H1 (cell line): ENCODE results near the gene HES2. TPM values are rescaled to one million over a fixed set of nuclear protein-coding genes. Genes with fewer than 3 reads are reported as not detected.

Source experiments
- CTCF ChIA-PET: fragments of 300-600 bp; sonication (Branson Sonifier 250); formaldehyde crosslinking; loops from one replicate; lab custom pipeline; 2021; ENCODE audit not compliant: partially characterized antibody; lab: Charles Lee
- POLR2A ChIA-PET: fragments of 300-600 bp; sonication (Branson Sonifier 250); formaldehyde crosslinking; loops from one replicate; lab custom pipeline; 2021; ENCODE audit warnings: inconsistent platforms; ENCODE audit not compliant: partially characterized antibody; lab: Charles Lee
- DNase-seq, 2 experiments: peaks; one replicate each; pipeline versions ENCODE4 v3.0.0 to v3.0.0-alpha.2; 2010 to 2022; ENCODE audit warnings: low spot score in 2 of 2, low read depth in 1 of 2, mixed read lengths in 1 of 2
- FAIRE-seq: peaks from 2 replicates; lab custom pipeline; 2011; peaks lifted over from hg19 to GRCh38; lab: Jason Lieb, UNC
- H2AFZ ChIP-seq: 2 replicates; pipeline ENCODE4 v1.8.1; 2012; ENCODE audit warnings: low read length, inconsistent platforms
- H2AK5ac ChIP-seq: 2 replicates; pipeline ENCODE4 v1.6.1; 2013; ENCODE audit warnings: low read depth, low read length
- H2BK120ac ChIP-seq: replicated peaks from 2 replicates; pipeline ENCODE3; 2013; ENCODE audit warnings: low read depth, low read length, inconsistent platforms
- H2BK12ac ChIP-seq: 2 replicates; pipeline ENCODE4 v1.6.1; 2013; ENCODE audit warnings: low read depth, low read length
- H2BK15ac ChIP-seq: 2 replicates; pipeline ENCODE4 v1.6.1; 2013; ENCODE audit warnings: low read length
- H2BK20ac ChIP-seq: 2 replicates; pipeline ENCODE4 v1.6.1; 2013; ENCODE audit warnings: low read length
- H2BK5ac ChIP-seq: 2 replicates; pipeline ENCODE4 v1.6.1; 2013; ENCODE audit warnings: low read depth, low read length
- H3K14ac ChIP-seq: 2 replicates; pipeline ENCODE4 v1.6.1; 2013; ENCODE audit warnings: inconsistent platforms; ENCODE audit not compliant: insufficient read length
- H3K18ac ChIP-seq: 2 replicates; pipeline ENCODE4 v1.6.1; 2013; ENCODE audit warnings: low read length; ENCODE audit errors: extremely low read depth
- H3K23ac ChIP-seq: 2 replicates; pipeline ENCODE4 v1.6.1; 2013; ENCODE audit warnings: inconsistent platforms; ENCODE audit not compliant: insufficient read length
- H3K23me2 ChIP-seq: 2 replicates; pipeline ENCODE4 v1.6.1; 2013; ENCODE audit warnings: low read depth, low read length
- H3K27ac ChIP-seq: 2 replicates; pipeline ENCODE4 v1.6.1; 2011; ENCODE audit warnings: low read depth, low read length, inconsistent platforms
- H3K27me3 ChIP-seq, 4 experiments: replicated peaks in 1 of 4; 1 replicate in 1 of 4; 2 replicates in 3 of 4; pipeline versions ENCODE4 v1.6.1 to v1.8.1; 2011 to 2013; ENCODE audit warnings: low read length in 3 of 4, mild to moderate bottlenecking in 3 of 4, inconsistent platforms in 2 of 4, mixed read lengths in 2 of 4, moderate library complexity in 1 of 4; ENCODE audit not compliant: control insufficient read depth in 3 of 4, insufficient read depth in 3 of 4; ENCODE audit errors: extremely low read depth in 1 of 4
- H3K36me3 ChIP-seq, 4 experiments: 2 replicates each; pipeline versions ENCODE4 v1.6.1 to v1.8.1; 2011 to 2013; ENCODE audit warnings: mild to moderate bottlenecking in 4 of 4, low read length in 3 of 4, moderate library complexity in 2 of 4, control low read depth in 1 of 4, inconsistent platforms in 1 of 4; ENCODE audit not compliant: insufficient read depth in 4 of 4, control insufficient read depth in 2 of 4
- H3K4ac ChIP-seq: replicated peaks from 2 replicates; pipeline ENCODE3; 2013; ENCODE audit warnings: low read length, low read depth, mixed read lengths, inconsistent platforms; ENCODE audit not compliant: insufficient read length
- H3K4me1 ChIP-seq, 4 experiments: replicated peaks in 1 of 4; 1 replicate in 1 of 4; 2 replicates in 3 of 4; pipeline versions ENCODE4 v1.6.1 to v1.8.1; 2011 to 2013; ENCODE audit warnings: low read length in 3 of 4, inconsistent platforms in 2 of 4, mixed read lengths in 1 of 4; ENCODE audit not compliant: insufficient read depth in 4 of 4, control insufficient read depth in 3 of 4
- H3K4me2 ChIP-seq, 2 experiments: 2 replicates each; pipeline versions ENCODE4 v1.6.1 to v1.8.1; 2011 to 2013; ENCODE audit warnings: low read depth in 2 of 2, low read length in 2 of 2, control low read depth in 1 of 2, inconsistent platforms in 1 of 2, mild to moderate bottlenecking in 1 of 2; ENCODE audit not compliant: insufficient read depth in 1 of 2
- H3K4me3 ChIP-seq, 4 experiments: fragments of 200-600, 300-600 bp in 1 of 4; sonication (generic), shearing (Covaris generic), sonication (Bioruptor Twin) in 1 of 4; 2 replicates each; pipeline versions ENCODE4 v1.5.1 to v1.8.1; 2011 to 2016; ENCODE audit warnings: low read length in 4 of 4, low read depth in 3 of 4, control low read depth in 2 of 4, inconsistent platforms in 2 of 4, mild to moderate bottlenecking in 2 of 4, mixed read lengths in 1 of 4, moderate library complexity in 1 of 4; ENCODE audit not compliant: insufficient read depth in 2 of 4; ENCODE audit errors: extremely low read depth in 1 of 4
- H3K56ac ChIP-seq: replicated peaks from 2 replicates; pipeline ENCODE3; 2013; ENCODE audit warnings: low read depth, mild to moderate bottlenecking, mixed read lengths, low read length, inconsistent platforms; ENCODE audit not compliant: insufficient read length
- H3K79me1 ChIP-seq: 2 replicates; pipeline ENCODE4 v1.6.1; 2013; ENCODE audit warnings: low read depth, low read length, control low read depth
- H3K79me2 ChIP-seq, 2 experiments: 2 replicates each; pipeline versions ENCODE4 v1.6.1 to v1.8.1; 2012 to 2013; ENCODE audit warnings: low read length in 2 of 2, mild to moderate bottlenecking in 2 of 2, inconsistent platforms in 1 of 2; ENCODE audit not compliant: insufficient read depth in 2 of 2, control insufficient read depth in 1 of 2
- H3K9ac ChIP-seq, 4 experiments: replicated peaks in 1 of 4; 1 replicate in 1 of 4; 2 replicates in 3 of 4; pipeline versions ENCODE4 v1.6.1 to v1.8.1; 2011 to 2013; ENCODE audit warnings: low read depth in 3 of 4, low read length in 3 of 4, control low read depth in 2 of 4, mild to moderate bottlenecking in 2 of 4, moderate library complexity in 2 of 4, inconsistent platforms in 1 of 4; ENCODE audit errors: extremely low read depth in 1 of 4
- H3K9me3 ChIP-seq, 2 experiments: 2 replicates each; pipeline versions ENCODE4 v1.6.1 to v1.8.1; 2012 to 2013; ENCODE audit warnings: mild to moderate bottlenecking in 2 of 2, moderate library complexity in 2 of 2, control low read depth in 1 of 2, inconsistent platforms in 1 of 2, low read depth in 1 of 2, low read length in 1 of 2, mixed read lengths in 1 of 2; ENCODE audit not compliant: insufficient read depth in 2 of 2
- H4K20me1 ChIP-seq, 2 experiments: replicated peaks in 1 of 2; 2 replicates each; pipeline versions ENCODE3 to v1.8.1; 2011 to 2013; ENCODE audit warnings: inconsistent platforms in 2 of 2, low read length in 2 of 2, mild to moderate bottlenecking in 1 of 2; ENCODE audit not compliant: insufficient read depth in 2 of 2, control insufficient read depth in 1 of 2
- H4K5ac ChIP-seq: 2 replicates; pipeline ENCODE4 v1.6.1; 2013; ENCODE audit warnings: low read length, low read depth, mixed read lengths, inconsistent platforms; ENCODE audit not compliant: insufficient read length
- H4K8ac ChIP-seq: 2 replicates; pipeline ENCODE4 v1.8.0; 2013; ENCODE audit warnings: mild to moderate bottlenecking, moderate library complexity, low read length, inconsistent platforms; ENCODE audit not compliant: insufficient read depth; ENCODE audit errors: extremely low read depth
- H4K91ac ChIP-seq: replicated peaks from 2 replicates; pipeline ENCODE3; 2013; ENCODE audit warnings: low read length, mixed read lengths, inconsistent platforms; ENCODE audit not compliant: insufficient read length
- CHD1 ChIP-seq: IDR thresholded peaks from 2 replicates; pipeline ENCODE4 v1.6.1; 2012; ENCODE audit warnings: low read depth, low read length, improper control_type of control experiment
- E2F6 ChIP-seq: IDR thresholded peaks from 2 replicates; pipeline ENCODE4 v1.6.1; 2012; ENCODE audit warnings: inconsistent platforms
- JUN ChIP-seq: IDR thresholded peaks from 2 replicates; pipeline ENCODE4 v1.6.1; 2011; ENCODE audit warnings: low read depth, mild to moderate bottlenecking, improper control_type of control experiment, low read length
- JUND ChIP-seq: IDR thresholded peaks from 2 replicates; pipeline ENCODE4 v1.6.1; 2011; ENCODE audit warnings: mild to moderate bottlenecking, improper control_type of control experiment, low read length
- KDM5A ChIP-seq: fragments of 200-600 bp; IDR thresholded peaks from 2 replicates; pipeline ENCODE4 v1.7.1; 2012; ENCODE audit warnings: mild to moderate bottlenecking, low read length, inconsistent platforms, mixed read lengths
- SIN3A ChIP-seq, 2 experiments: IDR thresholded peaks in 1 of 2; conservative IDR thresholded peaks in 1 of 2; 2 replicates each; pipeline ENCODE4 v1.6.1; 2011 to 2012; ENCODE audit warnings: low read length in 2 of 2, improper control_type of control experiment in 1 of 2, low read depth in 1 of 2, mild to moderate bottlenecking in 1 of 2
- SRF ChIP-seq: IDR thresholded peaks from 2 replicates; pipeline ENCODE4 v1.6.1; 2011; ENCODE audit warnings: mild to moderate bottlenecking, low read depth, low read length, moderate library complexity
- WGBS, 2 experiments: shearing (Covaris generic) in 1 of 2; methylation state at CpG; one replicate each; pipeline versions ENCODE4 v1.1.6 to v1.1.7; 2013 to 2015; ENCODE audit warnings: low lambda C conversion rate in 2 of 2, mixed read lengths in 2 of 2, inconsistent platforms in 1 of 2, low coverage in 1 of 2, missing lambda C conversion rate in 1 of 2; ENCODE audit not compliant: insufficient replicate concordance in 2 of 2, insufficient coverage in 1 of 2, insufficient read length in 1 of 2; ENCODE audit errors: extremely low coverage in 1 of 2, missing lambda C conversion rate in 1 of 2; 5-methylcytosine and 5-hydroxymethylcytosine counted together
- polyA plus RNA-seq, 7 experiments: library from polyadenylated mRNA; depleted of rRNA in 3 of 7; stranded (reverse) in 5 of 7; unstranded in 2 of 7; fragments of >200 nt in 5 of 7; fragments of 200-250 nt in 2 of 7; gene quantifications; 1 replicate in 5 of 7; 2 replicates in 1 of 7; 4 replicates in 1 of 7; pipeline versions ENCODE4 v1.2.1 to v1.2.3, GENCODE V29; 2011 to 2013; ENCODE audit warnings: missing spikeins in 2 of 7, mixed read lengths in 2 of 7
- total RNA-seq: library from RNA; stranded (reverse); fragmentation: NEBNext Ultra II Directional; extraction: Animal tissue kit (Norgen Biotek cat#: 25700); gene quantifications from 2 replicates; pipeline ENCODE4 v1.2.1, GENCODE V29; 2021

HES2 gene
- total and polyA plus RNA-seq, 2 of the 8 experiments (the other 6 are each of a cell fraction or from before 2014, with no cell fraction given), result 0.15 to 0.53 TPM

DNA sequence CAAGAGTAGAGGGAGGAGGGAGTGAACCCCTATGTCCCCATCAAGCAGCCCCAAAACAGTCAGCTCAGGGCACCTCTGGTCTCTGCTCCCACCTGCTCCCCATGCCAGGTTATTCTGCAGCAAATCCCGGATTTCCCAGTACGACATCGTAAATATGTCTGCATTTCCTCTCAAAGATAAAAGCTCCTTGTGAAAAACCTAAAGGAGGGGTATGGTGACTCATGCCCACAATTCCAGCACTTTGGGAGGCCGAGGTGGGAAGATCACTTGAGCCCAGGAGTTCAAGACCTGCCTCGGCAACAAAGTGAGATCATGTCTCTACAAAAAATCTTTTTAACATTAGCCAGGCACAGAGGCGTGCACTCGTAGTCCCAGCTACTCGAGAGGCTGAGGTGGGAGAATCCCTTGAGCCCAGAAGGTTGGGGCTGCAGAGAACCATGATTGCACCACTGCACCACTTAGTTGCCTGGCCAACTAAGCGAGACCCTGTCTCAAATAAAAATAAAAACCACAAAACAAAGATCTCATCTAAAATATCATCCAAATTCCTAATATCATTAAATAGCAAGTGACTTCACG, 33.3 kb downstream of the HES2 start:
- 83 to 100% methylated on average over 1 to 10 of the region's 10 CpGs for WGBS, 2 experiments
- peak overlapping the region in 1 of 4 experiments; percentile 42; a peak in 1 of 8 replicates for H3K4me3 ChIP-seq
- TF ChIP-seq JUN (no peak), SIN3A (conservative IDR thresholded peaks at IDR 0.05 in 1 of 2, IDR thresholded peaks at IDR 0.05 in 1 of 2; ENCODE audit: low read depth in 1 of 2, low read length in 2 of 2) (no peak), SRF (no peak), CHD1 (no peak), E2F6 (no peak), KDM5A (no peak), JUND (no peak)
- TF ChIP-seq, all 59 proteins: peak for 0

More for the DNA sequence above, 33.3 kb downstream of the HES2 start:
- Histone ChIP-seq H3K27ac (no peak overlapping the region), H2BK20ac (no peak overlapping the region), H2BK120ac (no peak overlapping the region), H2AK5ac (peak overlapping the region; percentile 4), H3K27me3 (no peaks in the 10 kb centered on the region), H2AFZ (no peak overlapping the region), H4K20me1 (peaks cover 0 to 5% of the 10 kb centered on the region in 2 experiments), H4K91ac (no peak overlapping the region), H3K4ac (no peak overlapping the region), H2BK5ac (peak overlapping the region; percentile 97; the same call in 1 of the 2 replicates), H4K5ac (no peak overlapping the region), H3K36me3 (no peaks in the 10 kb centered on the region), H3K79me1 (peaks cover 10% of the 10 kb centered on the region), H3K23me2 (no peaks in the 10 kb centered on the region; the same call in 1 of the 2 replicates), H3K9me3 (no peaks in the 10 kb centered on the region), H2BK15ac (no peak overlapping the region), H3K14ac (no peak overlapping the region), H3K4me1 (peaks cover 14 to 26% (median 19%) of the 10 kb centered on the region in 4 experiments), H3K79me2 (peaks cover 8 to 79% of the 10 kb centered on the region in 2 experiments), H4K8ac (no peak overlapping the region), H3K23ac (no peak overlapping the region), H2BK12ac (peak overlapping the region; percentile 94; the same call in 1 of the 2 replicates), H3K56ac (no peak overlapping the region), H3K4me2 (peak overlapping the region; percentile 59 to 66; a peak in 2 of 4 replicates), H3K9ac (no peak overlapping the region), H3K18ac (peak overlapping the region; percentile 40; the same call in 1 of the 2 replicates)
- DNase-seq (no peak), FAIRE-seq (no peak)
- ChIA-PET POLR2A (interaction anchor here (1.3 to 3.7 kb wide), 5 partner anchors 8 to 34 kb away, joined by 4 to 26 read pairs (median 8); partner anchors contain the start of genes ACOT7 and HES2), CTCF (interaction anchor here (0.8 to 58.4 kb wide), 10 partner anchors 10 to 113 kb away, joined by 3 to 1769 read pairs (median 4); no protein-coding TSS in a partner anchor)
